ENCODE measurements around the gene BANF2. TPM values are rescaled to one million over a fixed set of nuclear protein-coding genes. Genes with fewer than 3 reads are reported as not detected.
"Not testable (repeated sequence)": the region's sequence is repeated elsewhere in the genome, so short reads cannot be mapped to it uniquely, and the experiment has no call there.

The BANF2 gene
- total and polyA plus RNA-seq, 2 of the 13 experiments (the other 11 are each of a cell fraction or from before 2014, with no cell fraction given): 0.35 TPM; not detected in 1

- H3K9ac ChIP-seq (ENCODE audit: insufficient read depth, low read depth, low read length); ATAC-seq; in situ Hi-C loops (cut with HindIII; ENCODE audit: extremely low pct_ligation_motif_present, low pct_unique_long_range_greater_than_20kb); H3K9me3 ChIP-seq (ENCODE audit: low read length); H2AFZ ChIP-seq (ENCODE audit: low read length); DNase-seq (ENCODE audit: low spot score); CTCF ChIA-PET (ENCODE audit: low intra/inter-chr PET ratio, low total read pairs); H3K27me3 ChIP-seq (ENCODE audit: control insufficient read depth in 1 of 2, insufficient read depth in 2 of 2, low read length in 2 of 2); POLR2A ChIA-PET; FAIRE-seq; H3K27ac ChIP-seq (ENCODE audit: extremely low read length, insufficient read depth, low read length); H3K4me3 ChIP-seq (replicated peaks in 1 of 3; ENCODE audit: insufficient read depth in 1 of 3, low read depth in 2 of 3, low read length in 3 of 3); H3K4me2 ChIP-seq (ENCODE audit: low read depth, low read length): not testable (repeated sequence)
- H3K4me1 ChIP-seq (ENCODE audit: insufficient read depth, low read length): peaks cover 41% of the 10 kb centered on the region
- peaks cover 93% of the 10 kb centered on the region for H4K20me1 ChIP-seq (ENCODE audit: insufficient read depth, low read length)
- peaks cover 84% of the 10 kb centered on the region for H3K79me2 ChIP-seq (ENCODE audit: insufficient read depth, low read length)
- intact Hi-C loops (cut with micrococcal nuclease; ENCODE audit: unreplicated experiment): loop anchor here (5.0 kb wide), 1 partner anchor 238 kb away; no protein-coding TSS in a partner anchor
- 98% methylated on average over 7 of the region's 7 CpGs for WGBS (ENCODE audit: low lambda C conversion rate)
- peaks cover 46 to 70% of the 10 kb centered on the region in 2 experiments for H3K36me3 ChIP-seq (replicated peaks in 1 of 2; ENCODE audit: control insufficient read depth in 1 of 2, insufficient read depth in 2 of 2, low read length in 2 of 2)
- TF ChIP-seq AGO2 (optimal IDR thresholded peaks at IDR 0.05; ENCODE audit: low read depth, low read length) (peak; percentile 63), AGO1 (IDR thresholded peaks at IDR 0.05; ENCODE audit: low read depth, low read length, poor library complexity, severe bottlenecking) (peak; percentile 58)
- TSS peak; percentile 67 for BruUV-seq (replicated peaks)
Observed at GRCh38 chr20:17659344-17659743, 40.4 kb upstream of the BANF2 start.

GRCh38 chr20:17659801-17660200 is 40.0 kb upstream of the BANF2 start:
- no peak overlapping the region for H2AFZ ChIP-seq (ENCODE audit: low read length)
- ChIA-PET POLR2A (no interaction called here), CTCF (ENCODE audit: low intra/inter-chr PET ratio, low total read pairs) (no interaction called here)
- peaks cover 46 to 70% of the 10 kb centered on the region in 2 experiments for H3K36me3 ChIP-seq (replicated peaks in 1 of 2; ENCODE audit: control insufficient read depth in 1 of 2, insufficient read depth in 2 of 2, low read length in 2 of 2)
- H3K79me2 ChIP-seq (ENCODE audit: insufficient read depth, low read length): peaks cover 84% of the 10 kb centered on the region
- H3K4me1 ChIP-seq (ENCODE audit: insufficient read depth, low read length): peaks cover 46% of the 10 kb centered on the region
- no peak overlapping the region for H3K4me3 ChIP-seq (replicated peaks in 1 of 3; ENCODE audit: insufficient read depth in 1 of 3, low read depth in 2 of 3, low read length in 3 of 3)
- ATAC-seq (no peak), DNase-seq (ENCODE audit: low spot score) (no peak), FAIRE-seq (no peak)
- intact Hi-C loops (cut with micrococcal nuclease; ENCODE audit: unreplicated experiment): loop anchor here (5.0 kb wide), 1 partner anchor 238 kb away; no protein-coding TSS in a partner anchor
- no peak overlapping the region for H3K9ac ChIP-seq (ENCODE audit: insufficient read depth, low read depth, low read length)
- in situ Hi-C loops (cut with HindIII; ENCODE audit: extremely low pct_ligation_motif_present, low pct_unique_long_range_greater_than_20kb): no loop called here
- BruUV-seq (replicated peaks): no TSS peak
- H4K20me1 ChIP-seq (ENCODE audit: insufficient read depth, low read length): peaks cover 93% of the 10 kb centered on the region
- H3K4me2 ChIP-seq (ENCODE audit: low read depth, low read length): no peak overlapping the region
- no peak overlapping the region for H3K27ac ChIP-seq (ENCODE audit: extremely low read length, insufficient read depth, low read length)
- 98% methylated on average over 5 of the region's 5 CpGs for WGBS (ENCODE audit: low lambda C conversion rate)
- H3K9me3 ChIP-seq (ENCODE audit: low read length): no peaks in the 10 kb centered on the region
- H3K27me3 ChIP-seq (ENCODE audit: control insufficient read depth in 1 of 2, insufficient read depth in 2 of 2, low read length in 2 of 2): no peaks in the 10 kb centered on the region
- TF ChIP-seq CEBPZ (IDR thresholded peaks at IDR 0.05; ENCODE audit: low read length) (no peak), SALL1 (CRISPR knock-in tag; IDR thresholded peaks at IDR 0.05) (no peak), ZNF572 (CRISPR knock-in tag; IDR thresholded peaks at IDR 0.05) (0 out of 2 replicates have a peak, but pooled peaks have one; percentile 41), ZNF512 (CRISPR knock-in tag; IDR thresholded peaks at IDR 0.05) (peak; percentile 88; the same call in 1 of the 2 replicates), MLLT10 (CRISPR knock-in tag; IDR thresholded peaks at IDR 0.05) (no peak), KAT7 (CRISPR knock-in tag; IDR thresholded peaks at IDR 0.05; ENCODE audit: borderline replicate concordance) (no peak), NR3C1 (CRISPR knock-in tag; IDR thresholded peaks at IDR 0.05) (no peak), ZNF816 (CRISPR knock-in tag; IDR thresholded peaks at IDR 0.05; ENCODE audit: borderline replicate concordance) (no peak), ZNF382 (CRISPR knock-in tag; IDR thresholded peaks at IDR 0.05; ENCODE audit: borderline replicate concordance) (no peak), AGO2 (optimal IDR thresholded peaks at IDR 0.05; ENCODE audit: low read depth, low read length) (peak; percentile 24), HDAC1 (CRISPR knock-in tag; IDR thresholded peaks at IDR 0.05) (0 out of 2 replicates have a peak, but pooled peaks have one; percentile 21), NFYB (CRISPR knock-in tag; IDR thresholded peaks at IDR 0.05) (no peak), ZNF883 (CRISPR knock-in tag; IDR thresholded peaks at IDR 0.05; ENCODE audit: not compliant biosample characterization) (peak; percentile 24)

All from HepG2 (cell line).